ENCODE measurements around the gene RPL7A.

RPL7A gene

GRCh38 chr9:133396952-133397351 is 48.9 kb downstream of the RPL7A start:
- no peak overlapping the region for H3K27ac ChIP-seq
- no peak; the same call in 1 of the 2 replicates for TF ChIP-seq CTCF (conservative IDR thresholded peaks at IDR 0.05)
- TF ChIP-seq ZFX (IDR thresholded peaks at IDR 0.05): no peak

GRCh38 chr9:133397370-133397769 is 49.4 kb downstream of the RPL7A start:
- H3K27ac ChIP-seq: no peak overlapping the region
- TF ChIP-seq ZFX (IDR thresholded peaks at IDR 0.05) (no peak), CTCF (conservative IDR thresholded peaks at IDR 0.05) (no peak)

- no peak for TF ChIP-seq CTCF (conservative IDR thresholded peaks at IDR 0.05)
- TF ChIP-seq ZFX (IDR thresholded peaks at IDR 0.05): no peak
- no peak overlapping the region for H3K27ac ChIP-seq
Measured at GRCh38 chr9:133397895-133398294, 49.9 kb downstream of the RPL7A start.

GRCh38 chr9:133400292-133400691 is 52.3 kb downstream of the RPL7A start:
- TF ChIP-seq CTCF (conservative IDR thresholded peaks at IDR 0.05) (no peak), ZFX (IDR thresholded peaks at IDR 0.05) (no peak)
- no peak overlapping the region for H3K27ac ChIP-seq

Data from C4-2B (cell line).